Fibroblast of skin of abdomen (primary cell): ENCODE measurements around the gene DACT2.
A peak's percentile ranks its signal among the peaks of the same experiment; 100 is the strongest.
"Not testable (repeated sequence)": the region's sequence is repeated elsewhere in the genome, so short reads cannot be mapped to it uniquely, and the experiment has no call there.

Experiments used
- DNase-seq: peaks from one replicate; pipeline ENCODE4 v3.0.0-alpha.2; 2013

The DACT2 gene

GRCh38 chr6:168320634-168321033 lies 1.1 kb upstream of the DACT2 start:
- no peak for DNase-seq

DNA sequence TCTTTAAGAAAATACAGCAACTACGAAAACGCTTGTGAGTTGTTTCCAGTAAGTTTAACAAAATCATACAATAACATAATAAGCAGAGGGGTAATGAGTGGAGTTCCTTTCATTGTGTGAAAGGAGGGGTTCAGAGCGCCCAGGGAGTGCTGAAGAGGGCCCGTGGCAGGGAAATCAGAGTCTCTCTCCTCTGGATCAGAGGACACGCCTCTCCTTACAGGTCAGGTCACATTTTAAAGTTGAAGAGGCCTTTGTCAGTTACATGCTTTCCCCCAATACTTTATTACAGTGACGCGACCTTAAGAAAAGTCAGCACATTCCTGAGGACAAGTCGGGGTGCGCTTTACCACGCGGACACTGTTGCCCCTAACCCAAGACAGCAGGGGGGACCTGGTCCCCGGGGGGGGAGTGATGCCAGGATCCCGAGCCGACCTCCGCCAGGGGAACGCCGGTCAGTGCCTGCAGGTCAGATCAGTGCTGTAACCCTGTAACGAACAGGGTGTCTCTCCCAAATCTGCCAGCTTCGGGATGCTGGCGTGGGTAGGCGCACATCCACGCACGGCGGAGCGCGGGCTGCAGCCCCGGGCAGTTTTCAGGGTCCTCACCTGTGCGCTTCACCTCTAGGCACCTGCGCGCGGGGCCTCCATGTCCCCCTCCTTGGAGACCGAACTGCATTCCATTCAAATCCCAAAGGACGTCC lies 848 bp downstream of the DACT2 start:
- no peak for DNase-seq

DNA sequence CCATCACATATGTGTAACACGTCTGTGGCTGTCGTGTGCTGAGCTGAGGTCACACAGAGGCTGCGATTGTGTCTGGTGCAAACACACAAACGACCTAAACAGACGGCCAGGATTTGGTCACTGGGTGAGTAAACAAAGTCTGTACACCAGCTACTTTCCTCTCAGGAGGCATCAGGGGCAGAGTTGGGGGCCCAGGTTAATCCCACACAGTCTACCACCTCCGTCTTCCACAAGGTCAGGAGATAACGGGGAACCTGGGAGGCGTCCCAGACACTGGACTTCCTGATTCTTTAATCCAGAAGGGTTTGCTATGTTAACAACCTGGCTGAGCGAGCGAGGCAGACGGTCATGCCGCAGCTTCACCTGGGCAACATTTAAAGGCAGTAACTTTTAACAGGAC lies 1.5 kb downstream of the DACT2 start:
- DNase-seq = no peak

DNA sequence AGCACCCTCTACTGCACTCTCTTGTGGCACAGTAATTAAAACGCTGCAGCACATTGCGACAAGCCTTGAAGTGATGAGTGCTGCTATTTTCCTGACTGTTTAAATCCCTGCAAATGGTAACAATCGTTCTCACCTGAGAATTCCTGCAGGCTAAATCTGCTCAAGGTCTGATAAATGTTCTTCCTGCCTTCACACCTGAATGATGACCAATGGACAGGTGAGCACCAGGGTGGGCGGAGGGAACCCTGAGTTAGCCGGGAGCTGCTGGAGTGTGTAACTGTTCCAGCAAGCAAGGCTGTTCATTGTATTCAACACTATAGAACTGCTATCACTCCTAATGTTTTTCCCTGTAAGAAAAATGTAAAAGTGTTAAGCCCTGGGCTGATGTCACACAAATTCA lies 4.0 kb downstream of the DACT2 start:
- no peak for DNase-seq

GRCh38 chr6:168314948-168315347 lies 4.6 kb downstream of the DACT2 start:
- peak; percentile 29 for DNase-seq

DNA sequence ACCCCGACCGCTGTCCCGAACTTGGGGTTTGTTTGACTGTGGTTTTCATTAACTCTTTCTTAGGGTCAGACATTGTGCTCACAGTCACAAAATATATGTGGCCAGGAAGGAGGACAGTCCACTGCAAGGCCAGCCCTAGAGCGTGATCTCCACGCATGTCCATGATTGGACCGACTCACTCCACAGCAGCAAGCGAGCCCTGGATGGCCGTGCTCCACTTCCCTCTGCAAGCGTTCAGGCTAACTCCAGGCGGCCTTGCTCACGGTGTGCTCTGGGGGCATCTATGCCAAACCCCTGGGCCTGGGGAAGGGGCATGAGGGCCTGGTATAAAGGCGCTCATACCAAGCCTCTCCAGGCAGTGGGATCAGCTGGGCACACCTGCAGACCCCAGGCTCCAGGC lies 5.6 kb downstream of the DACT2 start:
- DNase-seq = no peak

DNA sequence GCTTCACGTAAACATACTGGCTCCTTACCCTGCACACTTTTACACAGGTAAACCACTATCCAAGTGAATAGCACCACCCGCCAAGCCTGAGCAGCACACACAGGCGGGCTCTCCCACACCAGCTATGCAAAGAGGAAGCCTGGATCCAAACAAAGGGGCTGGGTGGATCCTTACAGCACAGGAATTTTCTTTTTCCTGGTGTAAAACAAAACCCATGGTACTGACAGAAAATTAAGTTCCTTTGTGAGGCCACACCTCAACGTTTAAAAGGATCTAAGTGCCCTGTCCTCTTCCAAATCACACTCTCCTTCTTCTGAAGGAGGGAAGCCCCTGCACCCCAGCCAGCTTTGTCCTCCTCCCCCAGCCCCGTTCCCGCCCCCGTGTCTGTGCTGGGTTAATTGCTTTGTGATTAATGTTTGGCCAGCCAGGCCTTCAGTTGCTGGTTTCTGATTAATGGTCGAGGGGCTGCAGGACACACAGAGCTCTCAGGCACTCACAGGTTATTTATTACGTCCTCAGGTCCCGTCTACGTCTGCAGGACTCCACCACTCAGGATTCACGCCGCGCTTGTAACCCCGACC lies 6.1 kb downstream of the DACT2 start:
- no peak for DNase-seq

DNA sequence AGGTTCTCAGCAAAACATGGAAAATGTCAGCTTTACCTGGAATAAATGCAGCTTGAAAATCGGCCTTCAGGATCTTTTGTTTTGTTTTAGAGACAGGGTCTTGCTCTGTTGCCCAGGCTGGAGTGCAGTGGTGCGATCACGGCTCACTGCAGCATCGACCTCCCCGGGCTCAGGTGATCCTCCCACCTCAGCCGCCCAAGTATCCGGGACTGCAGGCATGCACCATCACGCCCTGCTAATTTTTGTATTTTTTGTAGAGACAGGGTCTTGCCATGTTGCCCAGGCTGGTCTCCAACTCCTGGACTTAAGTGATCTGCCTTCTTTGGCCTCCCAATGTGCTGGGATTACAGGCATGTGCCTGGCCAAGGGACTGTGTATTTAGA lies 7.5 kb downstream of the DACT2 start:
- not testable (repeated sequence) for DNase-seq

DNA sequence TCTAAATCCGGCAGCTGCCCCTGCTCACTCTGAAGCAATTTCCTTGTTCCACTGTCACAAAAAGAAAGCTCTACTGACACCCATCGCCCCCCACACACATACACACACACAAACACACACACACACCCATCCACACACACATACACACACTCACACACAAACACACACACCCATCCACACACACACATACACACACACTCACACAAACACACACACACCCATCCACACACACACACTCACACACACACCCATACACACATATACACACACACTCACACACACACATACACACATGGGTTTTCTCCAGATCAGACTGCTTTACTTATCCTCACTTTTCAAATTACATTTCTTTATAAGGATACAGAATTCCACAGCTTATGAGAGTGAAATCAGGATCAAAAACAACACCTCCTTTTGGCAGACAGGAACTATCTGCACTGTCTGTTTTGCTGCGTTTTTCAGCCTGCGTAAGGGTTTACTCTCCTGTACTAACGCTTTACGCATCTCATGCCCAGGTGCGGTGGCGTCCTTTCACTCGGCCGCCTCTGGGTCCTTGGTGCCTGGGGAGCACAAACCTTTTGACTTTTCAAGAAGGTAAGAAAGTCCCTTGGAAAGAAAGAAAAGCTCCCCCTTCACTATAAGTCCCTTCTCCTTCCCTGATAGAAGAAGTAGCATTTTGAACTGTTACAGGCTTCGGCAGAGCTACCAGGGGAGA lies 8.0 kb downstream of the DACT2 start:
- DNase-seq = no peak

- DNase-seq = no peak
Observed at GRCh38 chr6:168310945-168311344, 8.6 kb downstream of the DACT2 start.

- no peak for DNase-seq
Observed at GRCh38 chr6:168310403-168310802, 9.2 kb downstream of the DACT2 start.

- no peak for DNase-seq
Observed at GRCh38 chr6:168309997-168310396, 9.6 kb downstream of the DACT2 start.

DNA sequence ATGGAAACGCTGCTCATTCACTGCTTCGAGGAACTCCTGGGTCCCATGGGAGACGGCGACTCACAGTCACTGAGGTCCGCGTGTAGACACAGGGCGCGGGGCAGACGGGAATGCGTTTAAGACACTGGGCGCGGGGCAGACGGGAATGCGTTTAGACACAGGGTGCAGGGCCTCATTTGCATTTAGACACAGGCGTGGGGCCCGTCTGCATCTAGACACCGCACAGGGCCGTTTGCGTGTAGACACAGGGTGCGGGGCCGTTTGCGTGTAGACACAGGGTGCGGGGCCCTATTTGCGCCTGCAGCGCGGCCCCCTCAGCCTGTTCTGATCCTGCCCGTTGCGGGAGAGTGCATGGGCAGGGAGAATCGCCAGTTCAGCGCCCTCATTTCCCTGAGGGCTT lies 10.4 kb downstream of the DACT2 start:
- DNase-seq = no peak

DNA sequence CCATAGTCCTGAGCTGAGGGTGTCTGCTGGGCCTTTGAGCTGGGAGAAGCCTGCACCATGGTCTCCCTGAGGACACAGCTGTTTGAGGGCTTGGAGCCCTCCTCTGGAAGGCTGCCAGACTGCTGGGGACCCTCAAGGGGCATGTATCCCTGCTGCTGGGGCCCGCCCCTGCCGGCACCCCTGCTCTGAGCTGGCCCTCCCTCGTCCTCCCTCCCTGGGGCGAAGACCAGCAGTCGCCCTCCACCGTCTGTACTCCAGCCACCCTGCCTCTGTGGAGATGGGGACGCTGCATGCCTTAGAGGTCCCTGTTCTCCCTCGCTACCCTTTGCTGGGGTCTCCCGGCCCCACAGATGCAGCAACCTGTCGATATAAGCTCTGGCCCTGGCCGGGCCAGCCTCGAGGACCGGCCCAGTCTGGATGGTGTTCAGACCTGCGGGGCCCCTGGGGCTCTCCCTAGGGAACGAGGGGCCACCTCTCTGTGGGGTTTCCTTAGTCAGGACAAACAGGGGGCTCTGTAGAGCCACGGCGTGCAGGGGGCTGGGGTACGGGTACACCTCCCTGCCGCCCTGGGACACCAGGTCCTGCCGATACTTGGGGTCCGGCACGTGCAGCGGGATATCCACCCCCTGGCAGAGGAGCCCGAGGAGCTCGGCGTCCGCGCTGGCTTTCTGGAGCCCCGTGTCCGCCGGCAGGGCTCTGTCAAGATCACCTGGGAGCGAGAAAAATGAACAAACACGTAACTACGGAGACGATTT lies 11.0 kb downstream of the DACT2 start:
- no peak for DNase-seq

GRCh38 chr6:168307695-168308021 lies 11.9 kb downstream of the DACT2 start:
- DNase-seq = no peak

DNA sequence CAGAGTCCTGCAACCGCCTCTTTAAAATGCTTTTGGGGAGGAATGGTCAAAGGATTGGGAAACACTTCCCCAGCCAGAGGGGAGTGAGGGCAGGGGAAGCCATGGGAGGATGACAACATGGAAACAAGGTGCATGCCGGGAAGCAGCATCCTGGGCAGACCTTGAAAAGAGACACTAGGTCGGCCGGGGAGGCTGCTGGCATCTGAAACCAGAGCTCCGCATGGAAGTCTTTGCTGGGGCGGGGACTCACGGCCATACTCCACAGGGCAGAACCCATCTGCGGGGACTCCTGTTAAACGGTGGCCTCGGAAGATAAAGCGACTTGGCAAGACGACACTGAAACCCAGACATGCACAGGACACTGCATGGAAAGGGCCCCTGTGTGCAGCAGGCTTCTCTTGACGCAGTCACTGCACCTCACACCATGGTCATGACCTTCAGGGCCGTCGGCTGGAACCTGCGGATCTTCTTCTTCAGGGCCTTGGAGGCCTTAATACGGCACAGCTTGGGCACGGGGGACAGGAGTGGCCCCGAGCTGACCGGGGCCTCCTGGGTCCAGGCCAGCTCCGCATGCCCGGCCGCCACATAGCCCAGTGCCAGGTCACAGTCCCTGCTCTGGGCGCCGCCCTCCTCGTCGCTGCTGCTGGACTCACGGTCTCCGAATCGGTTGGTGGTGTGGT lies 12.4 kb downstream of the DACT2 start:
- DNase-seq = no peak

GRCh38 chr6:168305863-168306262 lies 13.7 kb downstream of the DACT2 start:
- no peak for DNase-seq

GRCh38 chr6:168305096-168305749 lies 14.4 kb downstream of the DACT2 start:
- DNase-seq = no peak

DNA sequence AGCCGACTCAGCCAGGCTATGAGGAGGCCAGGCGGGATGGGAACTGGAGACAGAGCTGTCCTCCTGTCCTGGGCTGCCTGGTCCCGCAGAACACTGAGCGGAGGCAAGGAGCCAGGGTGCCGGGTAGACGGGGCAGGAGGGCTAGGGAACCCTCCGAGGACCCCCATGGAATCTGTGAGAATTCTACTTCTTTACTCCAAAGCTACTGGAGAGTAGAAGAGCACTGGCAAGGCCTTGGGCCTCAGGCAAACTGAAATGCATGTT lies 14.9 kb downstream of the DACT2 start:
- no peak for DNase-seq

DNA sequence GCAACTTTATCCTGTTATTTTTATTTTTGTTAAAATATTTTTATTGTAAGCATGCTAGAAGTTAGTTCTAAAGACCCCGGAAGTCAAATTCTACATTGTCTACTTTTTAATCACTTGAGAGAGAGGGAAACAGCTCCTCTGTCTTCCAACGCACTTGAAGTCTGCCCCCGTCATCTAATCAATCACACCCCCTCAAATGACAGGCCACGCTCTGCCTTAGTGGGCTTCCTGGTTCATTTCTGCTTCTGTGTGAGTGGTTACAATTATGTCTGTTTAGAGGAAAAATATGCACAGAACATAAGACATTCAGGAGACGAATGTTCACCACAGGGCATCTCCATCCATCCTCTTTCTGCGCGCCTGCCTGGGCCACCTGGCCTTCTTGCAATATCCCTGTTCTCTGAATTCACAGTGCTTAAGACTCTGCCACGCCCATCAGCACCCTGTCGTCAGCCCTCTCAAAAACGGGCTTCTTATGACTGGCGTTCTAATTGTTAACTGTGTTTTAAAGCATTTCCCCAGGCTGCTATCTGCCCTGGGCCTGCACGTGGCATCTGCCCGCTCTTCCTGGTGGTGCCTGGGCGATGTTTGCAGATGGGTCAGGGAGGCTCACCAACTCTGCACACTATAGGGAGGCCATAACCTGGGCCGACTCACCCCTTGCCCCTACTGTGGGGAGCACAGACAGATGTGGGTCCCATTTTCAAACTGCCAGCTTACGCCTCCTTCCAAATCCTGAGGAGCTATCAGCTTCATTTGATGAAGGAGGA lies 15.4 kb downstream of the DACT2 start:
- DNase-seq = no peak

DNA sequence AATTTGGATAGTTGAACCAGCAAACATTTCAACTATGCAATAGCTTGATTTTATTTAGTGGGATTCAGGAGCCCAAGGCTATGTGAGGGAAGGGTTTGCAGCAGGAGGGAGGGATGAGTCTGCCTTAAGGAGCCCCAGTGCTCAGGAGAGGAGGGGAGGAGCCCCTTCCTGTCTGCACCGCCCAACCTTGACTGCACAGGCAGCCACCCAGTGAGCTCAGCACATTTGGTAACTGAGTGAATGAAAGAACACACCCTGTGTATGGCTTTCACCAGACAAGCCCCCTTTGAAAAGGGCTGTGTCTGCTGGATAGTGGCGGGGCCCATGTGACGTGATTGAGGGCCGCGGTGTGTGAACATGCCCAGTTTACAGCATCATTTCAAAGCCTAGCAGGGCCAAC lies 17.0 kb downstream of the DACT2 start:
- DNase-seq = no peak
